HG02798 (cell line): ENCODE data around the gene LENEP.

ENCODE experiments used
- ATAC-seq: cut with Tn5 transposase; IDR thresholded peaks from one replicate; pipeline ENCODE4 v1.9.1; 2021; ENCODE audit warnings: mild to moderate bottlenecking; ENCODE audit not compliant: unreplicated experiment, poor library complexity

Gene LENEP, protein sequence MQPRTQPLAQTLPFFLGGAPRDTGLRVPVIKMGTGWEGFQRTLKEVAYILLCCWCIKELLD

DNA sequence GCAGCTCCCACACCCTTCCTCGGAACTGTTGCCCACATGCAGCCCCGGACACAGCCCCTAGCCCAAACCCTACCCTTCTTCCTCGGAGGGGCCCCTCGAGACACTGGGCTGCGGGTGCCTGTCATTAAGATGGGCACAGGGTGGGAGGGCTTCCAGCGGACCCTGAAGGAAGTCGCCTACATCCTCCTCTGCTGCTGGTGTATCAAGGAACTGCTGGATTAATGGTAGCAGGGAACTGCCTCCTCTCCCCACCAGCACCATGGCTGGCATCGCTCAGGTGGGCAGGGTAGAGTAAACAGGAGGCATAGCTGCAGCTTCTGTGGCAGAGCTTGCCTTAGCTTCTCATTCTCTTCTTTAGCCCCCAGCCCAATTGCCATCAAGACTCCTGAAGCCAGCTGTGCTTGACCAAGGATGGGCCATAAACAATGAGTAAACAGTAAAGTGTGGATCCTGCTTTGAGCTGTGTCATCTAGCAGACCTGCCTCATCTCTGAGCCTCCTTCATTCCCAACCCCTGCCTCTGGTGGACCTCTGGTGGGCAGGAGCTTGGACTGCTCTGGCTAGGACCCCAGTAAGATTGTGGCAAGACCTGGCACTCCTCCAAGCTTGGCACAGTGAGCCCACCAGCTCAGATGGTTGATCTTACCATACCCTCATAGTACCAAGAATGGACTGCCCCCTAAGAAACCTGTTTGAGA lies at the start of gene LENEP:
Gene LENEP, plus strand, starts transcription at position 15 of the 697 bp plus-strand sequence. Its CDS starts 22 bp downstream, at position 37.
- no peak for ATAC-seq

- ATAC-seq: peak; percentile 25
Observed at GRCh38 chr1:154943649-154944400, 49.6 kb upstream of the LENEP start.

DNA sequence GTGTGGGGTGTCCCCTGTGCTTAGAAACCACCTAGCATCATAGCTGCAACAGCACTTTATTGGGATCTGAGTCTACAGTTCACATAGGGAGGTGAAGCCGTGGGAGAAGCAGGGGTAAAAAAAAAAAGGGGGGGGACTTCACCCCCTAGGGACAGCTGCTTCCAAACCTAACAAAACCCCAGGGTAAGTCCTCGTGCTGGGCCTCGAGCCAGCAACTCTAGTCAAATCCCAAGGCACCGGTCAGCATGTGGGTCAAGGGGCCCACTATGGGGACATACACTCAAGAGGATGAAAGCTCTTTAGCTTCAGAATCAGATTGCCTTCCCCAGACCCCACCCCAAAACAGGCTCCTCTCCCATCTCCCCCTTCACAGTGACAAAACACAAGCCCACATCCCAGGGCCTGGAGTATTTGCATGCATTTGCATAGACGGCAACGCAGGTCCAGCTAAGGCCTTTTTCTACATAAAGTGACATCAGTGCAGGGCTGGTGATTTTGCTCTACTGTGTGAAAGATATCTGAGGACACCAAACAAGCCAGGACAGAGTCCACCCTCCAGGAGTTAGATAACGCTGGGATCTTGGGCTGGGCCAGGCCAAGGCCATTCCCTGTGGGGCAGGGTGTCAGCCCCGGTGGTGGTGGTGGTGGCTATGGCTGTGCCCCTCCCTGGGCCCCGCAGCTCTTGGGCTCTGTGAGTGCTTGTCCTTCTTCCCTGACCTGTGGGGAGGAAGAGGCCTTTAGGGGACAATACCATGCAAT lies 48.8 kb upstream of the LENEP start:
- ATAC-seq: no peak

- ATAC-seq: no peak
Observed at GRCh38 chr1:154945160-154945961, 48.0 kb upstream of the LENEP start.

DNA sequence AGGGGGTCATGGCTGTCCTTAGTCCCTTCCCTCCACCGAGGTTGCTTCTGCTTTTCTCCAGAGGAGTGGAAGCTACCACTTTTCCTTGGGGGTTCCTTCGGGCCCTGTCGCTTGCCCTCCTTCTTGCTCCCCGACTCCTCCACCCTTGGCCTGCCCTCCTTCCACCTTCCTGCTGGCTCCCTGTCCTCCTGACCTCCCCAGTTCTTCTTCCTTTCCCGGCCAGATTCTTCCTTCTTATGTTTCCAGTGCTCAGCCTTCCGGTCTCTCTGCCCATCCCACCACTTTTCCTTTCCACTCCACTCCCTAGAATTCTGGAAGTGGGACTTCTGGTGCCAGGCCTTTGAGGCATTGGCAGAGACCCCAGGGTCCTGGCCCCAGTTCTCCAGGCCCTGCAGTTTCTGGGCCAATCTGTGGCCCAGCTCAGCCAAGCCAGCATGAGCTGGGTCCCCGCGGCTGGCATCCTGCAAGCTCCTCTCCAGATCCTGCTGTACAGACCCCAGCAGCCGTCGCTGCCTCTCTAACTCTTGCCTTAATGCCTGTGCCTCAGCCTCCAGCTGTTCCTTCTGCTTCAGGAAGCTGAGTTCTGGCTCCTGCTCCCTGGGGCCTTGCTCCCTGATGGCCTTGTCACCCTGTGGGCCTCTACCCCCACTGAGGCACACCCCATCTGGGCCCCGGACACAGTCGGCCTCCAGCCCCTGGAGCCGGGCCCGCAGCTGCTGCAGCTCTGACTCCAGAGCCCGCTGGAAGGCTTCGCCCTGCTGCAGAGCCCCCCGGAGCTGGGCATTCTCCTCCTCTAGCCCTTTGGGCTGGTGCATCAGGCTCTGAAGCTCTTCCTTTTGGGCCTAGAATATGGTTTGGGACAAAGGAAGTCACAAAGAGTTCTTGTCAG lies 47.2 kb upstream of the LENEP start:
- ATAC-seq: no peak

DNA sequence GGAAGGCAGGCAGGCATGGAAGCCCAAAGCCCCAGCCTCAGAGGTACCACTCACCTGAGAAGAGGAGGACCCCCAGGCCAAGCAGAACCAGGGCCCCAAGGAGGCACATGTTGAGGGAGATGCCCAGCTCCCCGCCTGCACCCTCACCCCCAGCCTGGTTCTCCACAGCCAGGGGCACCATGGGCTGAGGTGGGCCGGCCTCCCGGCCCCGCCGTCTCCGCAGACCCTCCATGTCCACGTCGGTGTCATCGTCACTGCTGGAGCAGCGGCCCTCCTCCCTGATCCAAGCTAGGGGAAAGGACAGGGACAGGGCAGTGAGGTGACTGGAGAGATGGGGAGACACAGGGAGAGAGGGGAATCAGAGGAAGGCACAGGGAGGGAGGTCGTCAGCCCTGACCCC lies 45.3 kb upstream of the LENEP start:
- ATAC-seq: no peak

DNA sequence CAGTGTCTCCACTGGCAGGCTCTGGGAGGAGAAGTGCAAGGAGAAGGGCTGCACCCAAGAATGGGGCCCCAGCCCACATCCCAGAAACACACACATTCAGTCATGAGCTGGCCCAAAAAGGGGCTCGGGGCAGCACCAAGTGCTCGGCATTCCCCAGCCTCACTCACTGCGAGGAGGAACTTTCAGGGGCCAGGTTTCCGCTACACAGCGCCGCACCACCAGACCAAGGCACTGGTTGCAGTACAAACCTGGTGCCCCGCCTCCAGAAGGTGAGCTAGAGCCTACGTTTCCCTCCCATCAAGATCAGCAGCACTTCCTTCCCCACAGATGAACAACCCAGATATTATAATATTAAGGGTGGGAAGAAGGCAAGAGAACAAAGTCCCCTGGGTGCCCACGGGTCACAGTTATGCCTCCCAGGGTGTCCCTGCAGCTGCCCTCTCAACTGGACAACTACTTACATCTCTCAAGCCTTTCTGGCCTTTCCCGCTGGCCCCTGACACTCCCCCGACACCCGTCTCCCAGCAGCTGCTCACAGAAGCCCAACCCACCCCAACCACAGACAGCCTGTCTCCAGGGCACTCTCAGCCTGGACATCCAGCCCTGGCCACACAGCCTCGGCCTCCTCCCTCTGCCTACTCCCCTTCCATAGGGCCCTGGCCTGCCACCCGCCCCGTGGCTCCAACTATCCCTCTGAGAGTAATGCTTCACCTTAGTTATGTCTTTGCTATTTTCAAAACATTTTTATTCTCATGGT lies 41.3 kb upstream of the LENEP start:
- no peak for ATAC-seq

GRCh38 chr1:154952664-154953063 lies 40.7 kb upstream of the LENEP start:
- ATAC-seq: no peak

- ATAC-seq: no peak
Observed at GRCh38 chr1:154953611-154954038, 39.8 kb upstream of the LENEP start.

- ATAC-seq: no peak
Observed at GRCh38 chr1:154954541-154954940, 38.8 kb upstream of the LENEP start.

DNA sequence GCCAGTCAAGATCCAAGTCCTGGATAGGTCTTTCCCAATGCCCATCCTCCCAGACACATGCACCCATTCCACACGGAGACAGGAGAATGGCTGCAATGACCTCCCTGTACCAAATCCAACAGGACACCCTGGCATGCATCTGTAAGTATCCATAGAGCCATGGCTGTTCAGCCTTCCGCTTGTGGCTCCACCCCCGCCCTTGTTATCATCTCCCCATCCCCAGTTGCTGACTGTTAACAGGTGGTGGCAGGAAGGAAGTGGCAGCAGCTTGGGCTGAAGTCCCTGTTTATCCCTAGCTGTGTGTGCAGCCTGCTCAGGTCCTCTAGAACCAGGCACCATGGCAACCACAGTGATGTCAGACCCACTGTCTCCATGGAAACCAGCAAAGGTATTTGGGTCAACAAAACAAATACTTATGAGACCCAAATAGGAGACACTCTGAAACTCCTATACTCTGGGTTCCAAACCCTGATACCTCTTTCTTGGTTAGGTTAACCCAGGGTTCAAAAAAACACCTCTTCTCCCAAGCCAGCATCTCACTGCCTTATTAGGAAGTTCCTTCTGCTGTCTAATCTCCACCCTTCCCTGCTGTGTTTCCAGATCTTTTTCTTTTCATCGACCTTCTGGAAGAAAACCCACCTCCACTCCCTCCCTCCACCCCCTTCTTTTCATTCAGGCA lies 38.2 kb upstream of the LENEP start:
- peak; percentile 36 for ATAC-seq

- peak; percentile 77 for ATAC-seq
Observed at GRCh38 chr1:154955718-154956543, 37.5 kb upstream of the LENEP start, which contains the start of gene PBXIP1. Gene PBXIP1, minus strand, starts transcription at chr1:154956099. Its CDS starts 2,378 bp downstream, at chr1:154953721.

DNA sequence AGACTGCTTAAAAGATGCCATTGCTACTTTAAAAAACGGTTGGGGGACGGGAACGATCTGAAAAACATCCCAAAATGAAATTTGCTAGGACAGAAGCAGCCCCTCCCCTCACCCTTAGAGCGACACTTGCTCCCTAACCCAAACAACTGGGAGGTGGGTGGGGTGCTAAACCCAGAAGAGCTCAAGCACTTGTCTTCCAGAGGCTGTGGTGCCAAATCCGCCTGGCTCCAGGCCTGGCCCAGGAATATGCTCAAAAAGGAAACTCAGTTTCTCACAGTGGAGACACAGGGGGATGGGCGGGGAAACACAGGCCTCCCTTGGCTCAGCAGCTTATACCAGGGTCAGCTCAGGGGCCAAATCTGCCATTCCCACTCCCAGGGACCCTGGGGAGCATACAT lies 36.8 kb upstream of the LENEP start:
- ATAC-seq: no peak

DNA sequence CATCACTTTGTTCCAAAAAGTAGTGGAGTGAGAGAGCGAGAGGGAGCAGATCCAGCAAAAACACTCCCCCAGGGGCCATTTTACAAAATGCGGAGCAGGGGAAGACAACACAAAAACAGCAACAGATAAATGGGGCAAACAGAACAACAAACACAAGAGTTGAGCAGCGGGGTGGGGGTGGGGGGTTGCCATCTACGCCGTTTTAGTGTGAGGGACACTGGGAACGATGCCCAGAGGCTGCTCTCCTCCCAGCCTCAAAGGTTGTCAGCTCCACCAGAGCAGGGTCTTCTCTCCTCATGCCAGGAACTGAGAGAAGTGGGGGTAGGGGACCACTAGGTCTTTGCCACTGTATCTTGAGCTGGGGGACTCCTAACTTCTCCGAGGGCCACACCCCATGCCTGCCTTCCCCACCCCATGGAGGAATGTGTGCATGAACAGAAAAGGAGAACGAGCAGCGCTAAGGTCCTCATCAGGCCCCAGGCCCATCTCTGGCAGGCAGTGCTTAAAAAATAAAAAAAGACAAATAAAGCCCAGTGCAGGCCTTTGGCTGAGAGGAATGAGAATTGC lies 36.2 kb upstream of the LENEP start:
- ATAC-seq: no peak

GRCh38 chr1:154958036-154958435 lies 35.4 kb upstream of the LENEP start:
- ATAC-seq: no peak

DNA sequence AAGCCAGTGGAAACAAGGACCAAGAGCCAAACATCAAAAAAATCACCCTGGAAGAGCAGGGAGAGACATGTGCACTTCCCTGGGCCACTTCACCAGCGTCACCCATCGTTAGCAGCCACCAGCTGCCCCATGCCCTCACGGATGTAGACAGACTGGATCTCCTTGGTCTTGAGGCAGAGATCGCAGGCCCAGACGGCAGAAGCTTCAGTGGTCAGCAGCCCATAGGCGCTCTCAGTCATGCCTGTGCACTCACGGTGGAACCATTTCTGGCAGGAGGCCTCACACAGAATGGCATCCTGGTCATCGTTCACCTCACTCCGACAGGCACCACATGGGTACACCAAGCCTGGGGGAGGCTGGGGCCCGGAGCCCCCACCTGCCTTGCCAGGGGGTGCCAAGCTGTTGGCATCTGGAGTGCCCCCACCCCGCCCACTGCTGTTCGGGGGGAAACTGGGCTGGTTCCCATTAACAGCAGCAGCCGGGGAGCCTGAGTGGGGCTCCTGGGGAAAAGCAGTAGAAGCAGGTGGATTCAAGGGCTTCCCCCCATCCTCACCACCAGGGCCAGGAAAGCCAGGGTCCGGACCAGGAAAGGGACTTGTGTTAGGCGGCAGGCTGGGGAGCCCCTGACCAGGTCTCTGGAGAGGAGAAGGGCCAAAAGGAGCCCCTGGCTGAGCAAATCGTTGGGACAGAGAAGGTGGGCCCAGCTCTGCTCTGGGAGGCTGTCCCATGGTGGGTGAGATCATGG lies 34.5 kb upstream of the LENEP start:
- ATAC-seq: no peak
